ENCODE data around the gene ST6GALNAC2. TPM values are rescaled to one million over a fixed set of nuclear protein-coding genes. Genes with fewer than 3 reads are reported as not detected.
A peak's percentile ranks its signal among the peaks of the same experiment; 100 is the strongest.

The ST6GALNAC2 gene
- total RNA-seq, 4 donors from 2014 or later, result 5.4 to 27.1 (median 10.6) TPM

DNA sequence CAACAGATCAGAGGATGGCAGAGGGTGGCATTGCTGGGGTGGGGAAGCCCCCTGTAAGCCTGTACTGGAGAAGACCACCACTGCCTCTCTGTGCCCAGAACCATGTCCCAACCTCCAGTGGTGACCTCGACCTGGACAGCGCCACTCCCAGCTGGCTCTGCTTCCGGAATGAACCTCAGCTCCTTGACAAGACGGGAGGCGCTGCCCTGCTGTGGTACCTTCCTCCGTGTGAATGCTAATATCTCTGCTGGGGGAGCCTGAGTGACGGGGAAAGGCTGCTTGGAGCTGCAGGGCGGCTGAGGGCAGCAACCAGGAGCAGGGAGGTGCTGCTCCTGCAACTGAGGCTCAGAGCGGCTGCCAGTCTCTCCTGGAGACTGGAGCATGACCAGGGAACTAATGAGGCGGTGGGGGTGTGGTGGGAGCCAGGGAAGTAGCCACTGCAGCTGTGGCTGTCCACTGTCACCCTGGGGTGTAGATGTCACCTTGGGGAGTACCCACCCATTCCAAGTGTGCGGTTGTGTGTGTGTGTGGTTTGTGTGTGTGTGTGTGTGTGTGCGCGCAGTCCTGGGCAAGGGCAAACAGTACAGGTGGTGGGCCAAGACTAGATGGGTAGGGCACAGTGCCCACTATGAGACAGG lies 39.6 kb downstream of the ST6GALNAC2 start:
- Histone ChIP-seq H3K4me1 (peaks cover 0 to 49% (median 20%) of the 10 kb centered on the region in 3 donors), H3K4me3 (no peak overlapping the region), H3K36me3 (no peaks in the 10 kb centered on the region), H3K27ac (no peak overlapping the region), H3K9me3 (no peaks in the 10 kb centered on the region), H3K27me3 (peaks cover 17% of the 10 kb centered on the region)
- ATAC-seq, result no peak
- TF ChIP-seq, protein P1, sequence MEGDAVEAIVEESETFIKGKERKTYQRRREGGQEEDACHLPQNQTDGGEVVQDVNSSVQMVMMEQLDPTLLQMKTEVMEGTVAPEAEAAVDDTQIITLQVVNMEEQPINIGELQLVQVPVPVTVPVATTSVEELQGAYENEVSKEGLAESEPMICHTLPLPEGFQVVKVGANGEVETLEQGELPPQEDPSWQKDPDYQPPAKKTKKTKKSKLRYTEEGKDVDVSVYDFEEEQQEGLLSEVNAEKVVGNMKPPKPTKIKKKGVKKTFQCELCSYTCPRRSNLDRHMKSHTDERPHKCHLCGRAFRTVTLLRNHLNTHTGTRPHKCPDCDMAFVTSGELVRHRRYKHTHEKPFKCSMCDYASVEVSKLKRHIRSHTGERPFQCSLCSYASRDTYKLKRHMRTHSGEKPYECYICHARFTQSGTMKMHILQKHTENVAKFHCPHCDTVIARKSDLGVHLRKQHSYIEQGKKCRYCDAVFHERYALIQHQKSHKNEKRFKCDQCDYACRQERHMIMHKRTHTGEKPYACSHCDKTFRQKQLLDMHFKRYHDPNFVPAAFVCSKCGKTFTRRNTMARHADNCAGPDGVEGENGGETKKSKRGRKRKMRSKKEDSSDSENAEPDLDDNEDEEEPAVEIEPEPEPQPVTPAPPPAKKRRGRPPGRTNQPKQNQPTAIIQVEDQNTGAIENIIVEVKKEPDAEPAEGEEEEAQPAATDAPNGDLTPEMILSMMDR (IDR thresholded peaks at IDR 0.05), result no peak
- no peak for TF ChIP-seq EP300 (IDR thresholded peaks at IDR 0.05)
- no peak for TF ChIP-seq POLR2AphosphoS5 (IDR thresholded peaks at IDR 0.05)
- no peak for TF ChIP-seq POLR2A (IDR thresholded peaks at IDR 0.05)
- WGBS, 2 donors (ENCODE audit: low coverage in 1 of 2), result 100% methylated on average over 2 of the region's 13 CpGs; no CpG with 5 or more reads in 1 of the 2 donors

DNA sequence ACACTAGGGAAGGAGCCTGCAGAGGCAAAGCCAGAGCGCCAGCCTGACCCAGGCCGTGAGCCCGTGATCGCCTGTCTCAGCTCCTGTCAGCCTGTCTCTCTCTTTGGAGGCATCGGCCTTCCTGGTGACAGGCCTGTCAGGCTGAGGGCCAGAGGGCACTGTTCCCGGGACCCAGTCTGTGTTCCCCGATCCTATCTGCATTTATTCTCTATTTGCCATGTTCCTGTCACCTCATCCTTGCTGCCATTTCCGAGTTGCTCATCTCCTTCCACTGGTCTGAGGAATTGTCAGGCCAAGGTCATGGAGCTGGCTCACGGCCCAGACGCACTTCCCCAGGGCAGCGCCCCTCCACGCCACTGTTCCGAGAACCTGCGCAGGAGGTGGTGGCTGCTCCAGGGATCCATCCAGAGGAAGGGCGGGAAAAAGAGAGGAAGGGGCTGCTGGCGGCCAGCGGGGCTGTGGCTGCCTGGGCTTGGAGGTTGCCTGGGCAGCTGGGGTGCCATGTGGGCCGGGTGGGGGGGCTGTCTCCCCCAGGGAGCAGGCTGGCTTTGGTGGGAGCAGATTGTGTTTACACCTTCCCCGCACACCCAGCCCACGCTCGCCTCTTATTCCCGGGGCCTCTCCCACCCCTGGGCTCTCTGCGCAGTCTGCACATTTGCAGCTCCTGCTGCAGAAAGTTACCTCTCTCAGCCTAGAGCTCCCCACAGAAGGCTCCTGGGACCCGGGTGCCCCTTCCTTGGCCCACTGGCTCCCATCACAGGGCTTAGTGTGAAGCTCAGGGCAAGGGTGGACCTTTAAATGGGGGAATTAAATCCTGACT lies 40.9 kb downstream of the ST6GALNAC2 start:
- WGBS, 2 donors (ENCODE audit: low coverage in 1 of 2), result 94% methylated on average over 3 of the region's 24 CpGs; no CpG with 5 or more reads in 1 of the 2 donors
- Histone ChIP-seq H3K36me3 (no peaks in the 10 kb centered on the region), H3K27ac (peak overlapping the region in 3 of 4 donors; percentile 45 to 56 (median 47)), H3K4me1 (peaks cover 0 to 62% (median 28%) of the 10 kb centered on the region in 3 donors), H3K4me3 (no peak overlapping the region), H3K27me3 (peaks cover 17% of the 10 kb centered on the region), H3K9me3 (no peaks in the 10 kb centered on the region)
- no peak for ATAC-seq
- TF ChIP-seq POLR2A (IDR thresholded peaks at IDR 0.05) (no peak), POLR2AphosphoS5 (IDR thresholded peaks at IDR 0.05) (peak; percentile 13)

DNA sequence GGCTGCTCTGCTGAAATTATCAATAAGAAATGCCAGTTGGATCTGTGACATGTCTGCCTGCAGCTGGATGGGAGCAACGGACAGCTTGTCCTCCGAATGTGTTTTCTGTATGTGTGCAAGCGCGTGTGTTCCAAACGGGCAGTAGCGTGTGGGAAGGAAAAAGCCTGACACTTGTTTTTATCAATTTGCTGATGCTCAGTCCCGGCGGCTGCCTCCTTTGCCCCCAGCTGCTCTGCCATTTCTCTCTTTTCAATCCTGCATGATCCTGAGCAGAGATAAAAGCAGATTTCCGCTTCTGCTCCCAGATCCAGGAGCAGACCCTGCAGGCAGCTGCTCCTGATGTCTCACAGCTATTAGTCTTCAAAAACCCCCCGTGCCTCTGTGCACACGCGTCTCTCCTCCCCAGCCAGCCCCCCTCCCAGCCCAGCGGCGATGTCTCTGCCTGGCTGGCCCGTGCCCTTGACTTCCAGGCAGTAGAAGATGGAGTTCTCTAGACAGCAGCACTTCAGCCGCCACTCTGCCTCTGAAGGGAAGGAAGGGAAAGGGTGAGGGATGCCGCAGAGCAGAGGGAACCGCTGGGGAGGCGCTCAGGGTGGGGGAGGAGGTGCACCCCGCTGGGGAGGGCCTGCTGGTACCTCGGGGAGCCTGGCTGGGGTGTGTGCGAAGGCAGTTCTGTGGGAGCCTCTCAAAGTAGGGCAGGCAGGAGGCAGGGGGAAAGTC lies 41.7 kb downstream of the ST6GALNAC2 start:
- no peak overlapping the region for H3K4me3 ChIP-seq
- H3K4me1 ChIP-seq, result peaks cover 0 to 70% (median 28%) of the 10 kb centered on the region in 3 donors
- ATAC-seq, result no peak
- peaks cover 18% of the 10 kb centered on the region for H3K27me3 ChIP-seq
- TF ChIP-seq EP300 (IDR thresholded peaks at IDR 0.05) (no peak), POLR2A (IDR thresholded peaks at IDR 0.05) (no peak), POLR2AphosphoS5 (IDR thresholded peaks at IDR 0.05) (no peak)
- TF ChIP-seq, protein P1 (IDR thresholded peaks at IDR 0.05), result no peak
- H3K36me3 ChIP-seq, result no peaks in the 10 kb centered on the region
- H3K27ac ChIP-seq, result peak overlapping the region in 3 of 4 donors; percentile 45 to 56 (median 47)
- WGBS, 2 donors (ENCODE audit: low coverage in 1 of 2), result 51 to 57% methylated on average over 8 of the region's 22 CpGs
- H3K9me3 ChIP-seq, result no peaks in the 10 kb centered on the region

DNA sequence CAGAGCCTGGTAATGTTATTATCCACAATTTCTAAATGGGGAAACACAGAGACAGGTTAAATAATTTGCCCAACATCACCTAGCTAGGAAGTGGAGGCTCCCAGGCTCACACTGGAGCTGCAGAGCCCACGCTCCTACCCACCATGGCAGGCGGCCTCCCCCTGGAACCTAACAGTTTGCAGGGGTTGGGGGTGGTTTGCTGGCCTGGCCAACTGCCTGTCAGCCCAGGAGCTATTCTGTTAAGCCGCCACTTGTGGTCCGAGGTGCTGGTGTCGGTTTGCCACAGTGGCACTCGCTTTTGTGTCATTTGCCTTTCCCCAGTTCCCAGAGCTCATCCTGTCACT lies 42.2 kb downstream of the ST6GALNAC2 start:
- Histone ChIP-seq H3K9me3 (no peaks in the 10 kb centered on the region), H3K27ac (no peak overlapping the region), H3K4me3 (no peak overlapping the region), H3K27me3 (peaks cover 23% of the 10 kb centered on the region), H3K4me1 (peaks cover 0 to 75% (median 32%) of the 10 kb centered on the region in 3 donors), H3K36me3 (no peaks in the 10 kb centered on the region)
- TF ChIP-seq POLR2A (IDR thresholded peaks at IDR 0.05) (no peak), EP300 (IDR thresholded peaks at IDR 0.05) (no peak)
- ATAC-seq, result no peak
- no CpG with 5 or more reads among the region's 6 CpGs for WGBS, 2 donors (ENCODE audit: low coverage in 1 of 2)

DNA sequence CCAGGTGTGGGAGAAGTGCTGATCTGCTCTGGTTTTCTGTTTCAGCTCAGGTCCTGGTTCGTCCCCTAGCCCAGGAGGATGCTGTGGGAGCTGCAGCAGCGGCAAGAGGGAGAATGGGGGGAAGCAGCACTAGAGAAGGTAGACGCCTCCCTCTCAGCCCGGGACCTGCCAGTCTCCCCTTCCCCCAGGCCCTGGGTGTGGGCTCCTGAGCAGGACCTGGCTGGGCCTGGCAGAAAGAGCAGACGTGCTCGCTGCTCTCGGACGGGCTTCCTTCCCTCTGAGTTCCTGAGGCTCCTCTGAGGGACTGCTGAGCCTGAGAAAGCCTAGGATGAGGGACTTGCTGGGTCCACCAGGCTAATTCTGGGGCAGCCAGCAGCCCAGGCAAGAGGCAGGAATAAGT lies 42.7 kb downstream of the ST6GALNAC2 start:
- Histone ChIP-seq H3K36me3 (no peaks in the 10 kb centered on the region), H3K4me3 (no peak overlapping the region), H3K4me1 (peaks cover 0 to 80% (median 37%) of the 10 kb centered on the region in 3 donors), H3K27me3 (peaks cover 28% of the 10 kb centered on the region), H3K27ac (no peak overlapping the region), H3K9me3 (no peaks in the 10 kb centered on the region)
- ATAC-seq, result no peak
- WGBS, 2 donors (ENCODE audit: low coverage in 1 of 2), result 90% methylated on average over 2 of the region's 8 CpGs; no CpG with 5 or more reads in 1 of the 2 donors
- TF ChIP-seq POLR2A (IDR thresholded peaks at IDR 0.05), result no peak
- no peak for TF ChIP-seq EP300 (IDR thresholded peaks at IDR 0.05)
- TF ChIP-seq, protein P1 (IDR thresholded peaks at IDR 0.05), result no peak
- no peak for TF ChIP-seq POLR2AphosphoS5 (IDR thresholded peaks at IDR 0.05)
